HFFc6 (cell line): ENCODE results near the gene PRR20C. TPM values are rescaled to one million over a fixed set of nuclear protein-coding genes. Genes with fewer than 3 reads are reported as not detected.
"Not testable (repeated sequence)": the region's sequence is repeated elsewhere in the genome, so short reads cannot be mapped to it uniquely, and the experiment has no call there.

Experiments used
- DNase-seq: peaks from one replicate; pipeline ENCODE4 v3.0.0-alpha.2; 2018
- H3K27ac Mint-ChIP-seq: 2 replicates; pipeline ENCODE4 v1.8.0; 2020; ENCODE audit warnings: mild to moderate bottlenecking, mixed read lengths
- H3K27me3 Mint-ChIP-seq: 2 replicates; pipeline ENCODE4 v1.8.0; 2021; ENCODE audit warnings: mild to moderate bottlenecking, moderate library complexity, mixed read lengths; ENCODE audit not compliant: insufficient read depth
- H3K36me3 Mint-ChIP-seq: 2 replicates; pipeline ENCODE4 v1.8.0; 2021; ENCODE audit warnings: low read depth, mixed read lengths
- H3K4me1 Mint-ChIP-seq: 2 replicates; pipeline ENCODE4 v1.8.0; 2020; ENCODE audit warnings: low read depth, mixed read lengths
- H3K4me3 Mint-ChIP-seq: 2 replicates; pipeline ENCODE4 v1.8.0; 2020; ENCODE audit warnings: mild to moderate bottlenecking, moderate library complexity, mixed read lengths
- H3K9me3 Mint-ChIP-seq: 2 replicates; pipeline ENCODE4 v1.8.0; 2020; ENCODE audit warnings: mild to moderate bottlenecking, mixed read lengths
- total RNA-seq, 6 experiments: library from RNA; stranded (reverse); fragmentation: NEBNext Ultra II Directional; extraction: Animal tissue kit (Norgen Biotek cat#: 25700); gene quantifications; 2 replicates in 1 of 6; 3 replicates in 5 of 6; pipeline ENCODE4 v1.2.3, GENCODE V29; 2021
- TF ChIP-seq, protein P1 (sequence below): fragments of 200-600 bp; sonication (generic); IDR thresholded peaks from 2 replicates; pipeline ENCODE4 v1.5.0; 2021; ENCODE audit warnings: antibody characterized with exemption, mild to moderate bottlenecking

PRR20C gene
- total RNA-seq, 6 experiments from 2014 or later: not detected

DNA sequence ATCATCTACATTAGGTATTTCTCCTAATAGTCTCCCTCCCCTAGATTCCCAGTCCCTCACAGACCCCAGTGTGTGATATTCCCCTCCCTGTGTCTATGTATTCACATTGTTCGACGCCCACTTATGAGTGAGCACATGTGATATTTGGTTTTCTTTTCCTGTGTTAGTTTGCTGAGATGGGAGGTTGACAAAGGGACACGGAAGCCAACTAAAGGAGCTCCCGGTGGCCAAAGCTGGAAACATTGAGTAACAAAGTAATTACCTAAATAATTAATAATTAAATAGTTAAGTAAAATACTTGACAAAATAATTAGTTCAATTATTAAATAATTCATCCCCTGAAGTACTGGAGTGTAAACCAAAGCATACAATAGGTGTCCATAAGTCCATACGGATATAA is 14.9 kb upstream of the PRR20C start:
- H3K36me3 Mint-ChIP-seq: no peaks in the 10 kb centered on the region
- H3K27ac Mint-ChIP-seq: no peak overlapping the region
- H3K27me3 Mint-ChIP-seq: no peaks in the 10 kb centered on the region
- no peak overlapping the region for H3K4me3 Mint-ChIP-seq
- no peaks in the 10 kb centered on the region for H3K4me1 Mint-ChIP-seq
- H3K9me3 Mint-ChIP-seq: peaks cover 8% of the 10 kb centered on the region
- DNase-seq: no peak
- TF ChIP-seq, protein P1, sequence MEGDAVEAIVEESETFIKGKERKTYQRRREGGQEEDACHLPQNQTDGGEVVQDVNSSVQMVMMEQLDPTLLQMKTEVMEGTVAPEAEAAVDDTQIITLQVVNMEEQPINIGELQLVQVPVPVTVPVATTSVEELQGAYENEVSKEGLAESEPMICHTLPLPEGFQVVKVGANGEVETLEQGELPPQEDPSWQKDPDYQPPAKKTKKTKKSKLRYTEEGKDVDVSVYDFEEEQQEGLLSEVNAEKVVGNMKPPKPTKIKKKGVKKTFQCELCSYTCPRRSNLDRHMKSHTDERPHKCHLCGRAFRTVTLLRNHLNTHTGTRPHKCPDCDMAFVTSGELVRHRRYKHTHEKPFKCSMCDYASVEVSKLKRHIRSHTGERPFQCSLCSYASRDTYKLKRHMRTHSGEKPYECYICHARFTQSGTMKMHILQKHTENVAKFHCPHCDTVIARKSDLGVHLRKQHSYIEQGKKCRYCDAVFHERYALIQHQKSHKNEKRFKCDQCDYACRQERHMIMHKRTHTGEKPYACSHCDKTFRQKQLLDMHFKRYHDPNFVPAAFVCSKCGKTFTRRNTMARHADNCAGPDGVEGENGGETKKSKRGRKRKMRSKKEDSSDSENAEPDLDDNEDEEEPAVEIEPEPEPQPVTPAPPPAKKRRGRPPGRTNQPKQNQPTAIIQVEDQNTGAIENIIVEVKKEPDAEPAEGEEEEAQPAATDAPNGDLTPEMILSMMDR: no peak

DNA sequence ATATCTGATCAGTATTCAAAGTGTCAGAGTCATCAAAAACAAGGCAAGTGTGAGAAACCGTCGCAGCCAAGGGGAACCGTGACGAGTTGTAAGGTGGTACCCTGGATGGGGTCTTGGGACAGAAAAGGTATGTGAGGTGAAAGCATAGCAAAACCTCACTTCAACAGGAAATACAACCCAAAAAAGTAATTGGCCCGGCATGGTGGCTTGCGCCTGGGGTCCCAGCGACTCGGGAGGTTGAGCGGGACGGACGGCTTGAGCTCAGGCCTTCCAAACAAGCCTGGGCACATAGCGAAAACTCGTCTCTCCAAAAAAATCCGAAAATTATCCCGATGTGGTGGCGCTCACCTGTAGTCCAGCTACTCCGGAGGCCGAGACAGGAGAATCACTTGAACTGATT is 14.1 kb upstream of the PRR20C start:
- H3K27me3 Mint-ChIP-seq, H3K4me3 Mint-ChIP-seq, H3K4me1 Mint-ChIP-seq, DNase-seq, H3K9me3 Mint-ChIP-seq, H3K27ac Mint-ChIP-seq, H3K36me3 Mint-ChIP-seq: not testable (repeated sequence)

GRCh38 chr13:57140235-57140968 is 13.5 kb upstream of the PRR20C start, which contains the start of gene PRR20A:
Gene PRR20A (plus strand): TSS chr13:57140918. CDS start chr13:57141305, 387 bp downstream.
- not testable (repeated sequence) for H3K4me3 Mint-ChIP-seq, H3K4me1 Mint-ChIP-seq, H3K27ac Mint-ChIP-seq, H3K27me3 Mint-ChIP-seq, DNase-seq, H3K36me3 Mint-ChIP-seq, H3K9me3 Mint-ChIP-seq

GRCh38 chr13:57147188-57147587 is 6.7 kb upstream of the PRR20C start, which contains the start of gene PRR20B:
Gene PRR20B (plus strand): TSS chr13:57147488. CDS start chr13:57147875, 387 bp downstream.
- H3K9me3 Mint-ChIP-seq, DNase-seq, H3K27me3 Mint-ChIP-seq, H3K36me3 Mint-ChIP-seq, H3K27ac Mint-ChIP-seq, H3K4me3 Mint-ChIP-seq, H3K4me1 Mint-ChIP-seq: not testable (repeated sequence)

DNA sequence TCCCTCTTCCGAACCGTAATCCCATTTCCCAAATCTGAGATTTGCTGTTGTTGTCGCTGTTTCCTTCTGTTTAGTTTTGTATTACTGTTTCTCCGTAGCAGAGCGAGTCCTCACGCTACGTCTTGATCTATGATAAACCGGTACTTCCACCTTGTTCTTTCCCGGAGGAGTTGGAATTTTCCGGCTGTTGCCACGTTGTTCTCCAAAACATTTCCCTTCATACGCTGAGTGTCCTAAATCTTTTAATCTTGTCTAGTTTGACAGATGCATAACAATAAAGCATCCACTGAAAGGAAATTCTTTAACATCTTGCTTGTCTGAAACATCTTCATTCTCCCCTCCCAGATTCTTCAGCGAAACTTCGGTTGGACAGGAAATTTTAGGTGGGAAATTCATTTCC is 5.8 kb upstream of the PRR20C start:
- not testable (repeated sequence) for H3K9me3 Mint-ChIP-seq, DNase-seq, H3K27ac Mint-ChIP-seq, H3K4me3 Mint-ChIP-seq, H3K4me1 Mint-ChIP-seq, H3K36me3 Mint-ChIP-seq, H3K27me3 Mint-ChIP-seq

- H3K27me3 Mint-ChIP-seq, H3K27ac Mint-ChIP-seq, H3K4me3 Mint-ChIP-seq, H3K9me3 Mint-ChIP-seq, H3K4me1 Mint-ChIP-seq, DNase-seq, H3K36me3 Mint-ChIP-seq: not testable (repeated sequence)
Observed at GRCh38 chr13:57160332-57160731, 6.5 kb downstream of the PRR20C start, which contains the start of gene PRR20D. Gene PRR20D (plus strand): TSS chr13:57160632. CDS start chr13:57161019, 387 bp downstream.

DNA sequence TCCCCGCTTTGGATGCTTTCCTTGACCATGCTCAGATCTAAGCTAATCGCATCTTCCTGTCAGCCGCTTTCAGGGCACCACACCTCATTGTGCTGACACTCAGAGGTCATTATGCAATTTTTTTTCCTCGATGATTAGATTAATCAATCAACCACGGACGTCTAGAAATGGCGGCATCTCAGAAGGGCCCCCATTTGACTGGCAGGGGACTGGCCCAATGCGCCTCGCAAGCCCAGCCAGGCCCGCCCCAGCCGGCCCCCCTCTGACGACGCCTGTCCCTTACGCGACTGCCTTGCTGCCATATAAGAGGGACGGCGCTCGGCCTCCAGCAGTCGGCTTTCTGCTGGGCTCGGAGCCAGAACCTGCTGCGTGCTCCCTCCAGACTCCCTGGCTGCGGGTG is 13.0 kb downstream of the PRR20C start, which contains the start of gene PRR20E:
TSS of gene PRR20E (plus strand) at position 301 of the 400 bp plus-strand sequence. CDS start 387 bp downstream, outside the sequence.
- H3K4me3 Mint-ChIP-seq, H3K27me3 Mint-ChIP-seq, H3K9me3 Mint-ChIP-seq, H3K4me1 Mint-ChIP-seq, DNase-seq, H3K36me3 Mint-ChIP-seq, H3K27ac Mint-ChIP-seq: not testable (repeated sequence)

- TF ChIP-seq, protein P1: no peak
- no peaks in the 10 kb centered on the region for H3K27me3 Mint-ChIP-seq
- H3K36me3 Mint-ChIP-seq: no peaks in the 10 kb centered on the region
- no peak overlapping the region for H3K4me3 Mint-ChIP-seq
- no peak for DNase-seq
- no peaks in the 10 kb centered on the region for H3K9me3 Mint-ChIP-seq
- H3K27ac Mint-ChIP-seq: no peak overlapping the region
- no peaks in the 10 kb centered on the region for H3K4me1 Mint-ChIP-seq
Observed at GRCh38 chr13:57191667-57192066, 37.8 kb downstream of the PRR20C start.

Other genes starting within 250 kb of the PRR20C start
- not detected for gene PRR20A, start 13.1 kb upstream of the PRR20C start, total RNA-seq
- gene PRR20B, start 6.6 kb upstream of the PRR20C start, total RNA-seq: not detected
- not detected for gene PRR20D, start 6.6 kb downstream of the PRR20C start, total RNA-seq
- gene PRR20E, start 13.1 kb downstream of the PRR20C start, total RNA-seq: not detected